NCI-H446 treated with DMSO at 0.1 percent for 48 hours (cell line): Measurements from ENCODE around the gene SFXN1.

ENCODE experiments used
- DNase-seq: peaks from one replicate; lab custom pipeline; 2025; lab: John Stamatoyannopoulos, UW

The SFXN1 gene

DNA sequence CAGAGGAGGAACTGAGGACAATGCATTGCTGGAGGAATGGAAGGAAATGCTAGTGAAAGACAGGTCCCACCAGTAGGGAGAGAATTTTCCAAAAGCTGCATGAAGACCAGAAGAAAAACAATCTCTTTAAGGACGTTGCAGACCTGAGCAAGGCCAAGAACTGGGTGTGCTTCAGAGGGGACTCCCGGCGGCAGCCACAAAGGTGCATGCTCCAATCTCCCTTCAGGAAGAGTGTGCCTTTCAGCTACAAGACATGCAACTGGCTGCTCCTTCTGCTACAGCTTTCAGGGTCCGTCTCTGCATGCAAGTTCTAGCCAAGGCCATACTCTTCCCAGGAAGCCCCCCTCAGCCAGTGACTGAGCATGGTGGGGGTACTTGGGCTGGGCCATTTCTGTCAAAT is 62.9 kb downstream of the SFXN1 start:
- DNase-seq = no peak

DNA sequence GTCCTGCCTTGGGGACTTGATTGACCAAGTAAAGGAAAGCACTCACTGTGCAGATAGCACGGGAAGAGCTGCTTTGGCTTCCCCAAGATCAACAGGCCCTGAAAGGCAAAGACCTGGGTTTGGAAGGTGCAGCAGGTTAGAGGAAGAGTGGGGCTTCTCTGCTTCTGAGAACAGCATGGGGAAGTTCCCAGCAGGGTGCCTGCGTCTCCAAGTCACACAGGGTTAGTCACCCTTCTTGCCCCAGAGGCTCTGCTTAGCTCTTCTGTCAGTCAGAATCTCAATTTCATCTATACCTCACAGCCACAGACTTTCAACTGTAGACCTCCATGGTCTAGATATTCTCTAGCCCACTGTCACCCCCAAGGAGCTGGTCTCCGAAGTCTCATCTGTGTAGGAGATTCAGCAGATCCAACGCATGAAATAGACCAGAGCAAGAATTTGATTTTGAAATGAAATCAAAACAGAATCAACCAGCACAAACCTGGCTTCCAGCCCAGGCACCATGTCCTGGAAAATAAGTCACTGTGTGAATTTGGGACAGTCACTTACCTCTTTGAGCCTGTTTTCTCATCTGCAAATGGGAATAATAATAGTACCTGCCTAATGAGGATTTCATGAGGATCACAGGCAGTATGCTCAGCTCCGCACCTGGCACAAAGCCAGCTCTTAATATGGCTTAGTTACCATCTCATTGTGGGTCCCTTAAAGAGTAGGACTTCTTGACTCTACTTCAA is 64.0 kb downstream of the SFXN1 start:
- DNase-seq = no peak

- no peak for DNase-seq
Measured at GRCh38 chr5:175542966-175543235, 64.5 kb downstream of the SFXN1 start.

- DNase-seq = no peak
Measured at GRCh38 chr5:175544108-175544511, 65.8 kb downstream of the SFXN1 start.

GRCh38 chr5:175544586-175544985 is 66.2 kb downstream of the SFXN1 start:
- no peak for DNase-seq

DNA sequence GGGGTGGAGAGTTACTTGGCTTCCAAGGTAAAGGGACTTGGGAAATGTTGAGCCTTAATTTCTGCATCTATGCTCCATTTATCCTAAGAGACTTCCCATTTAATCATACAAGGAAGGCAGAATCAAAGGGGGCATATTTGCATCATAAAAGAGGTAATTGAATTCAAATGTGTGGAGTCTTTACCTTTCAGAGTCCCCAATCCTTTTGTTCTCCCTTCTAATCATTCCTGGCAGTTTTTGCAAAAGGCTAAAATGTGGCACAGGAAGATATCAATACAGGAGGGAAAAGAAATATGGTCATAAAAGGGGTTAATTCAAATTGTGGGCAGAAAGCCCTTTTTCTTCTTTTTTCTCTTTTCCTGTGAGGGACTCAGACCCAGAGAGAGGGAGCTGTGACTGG is 69.5 kb downstream of the SFXN1 start:
- DNase-seq = no peak

GRCh38 chr5:175548626-175549311 is 70.4 kb downstream of the SFXN1 start:
- DNase-seq = no peak

DNA sequence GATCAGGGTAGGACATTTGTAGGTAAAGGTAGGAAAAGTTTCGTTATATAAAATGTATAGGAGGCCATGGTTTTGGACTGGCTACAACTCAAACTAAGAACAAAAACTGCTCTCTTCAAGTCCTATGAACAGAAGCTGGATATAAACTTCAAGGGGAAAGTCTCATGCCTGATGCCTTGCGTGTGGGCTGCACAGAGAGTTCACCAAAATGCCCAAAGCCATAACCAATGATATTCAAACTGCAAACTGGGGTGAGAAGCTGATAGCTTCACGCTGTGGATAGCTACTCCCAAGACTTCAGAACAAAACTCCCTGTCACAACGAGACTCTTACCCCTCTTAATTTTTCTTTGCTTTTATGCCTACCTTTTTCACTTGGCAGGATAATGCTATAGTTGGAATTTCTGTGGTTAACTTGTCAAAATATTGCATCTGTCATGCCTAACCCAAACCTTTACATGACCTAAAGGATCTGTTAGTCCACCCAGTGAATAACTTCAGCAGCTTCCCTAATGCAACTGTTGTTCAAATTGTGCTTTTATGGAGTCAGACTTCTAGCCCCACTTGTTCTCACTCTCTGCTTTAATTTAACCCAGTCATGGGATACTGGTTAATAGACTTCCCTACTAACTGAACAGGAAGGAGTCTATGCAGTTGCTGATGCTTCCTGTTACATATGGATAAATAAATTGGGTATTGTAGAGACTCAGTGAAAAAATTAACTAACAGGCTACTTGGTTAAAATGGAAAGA is 71.9 kb downstream of the SFXN1 start:
- DNase-seq = no peak

DNA sequence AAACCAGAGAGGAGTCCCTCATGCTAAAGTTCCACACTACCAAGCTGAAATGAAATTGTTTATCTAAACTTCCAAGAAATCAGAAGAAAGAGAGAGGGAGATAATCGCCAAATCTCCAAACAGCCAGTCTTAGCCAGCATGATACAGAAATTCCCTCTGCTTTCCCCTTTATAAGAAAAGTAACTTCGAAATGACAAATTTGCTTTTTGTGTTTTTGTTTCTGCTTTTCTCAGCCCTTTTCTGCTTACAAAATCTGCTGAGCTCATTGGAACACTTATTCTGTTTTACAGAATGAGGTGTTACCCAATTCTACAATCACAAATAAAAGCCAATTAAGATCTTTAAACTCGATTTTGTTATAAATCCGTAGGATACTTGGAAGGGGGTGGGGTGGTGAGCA is 72.9 kb downstream of the SFXN1 start:
- no peak for DNase-seq

- no peak for DNase-seq
Measured at GRCh38 chr5:175554296-175554695, 75.9 kb downstream of the SFXN1 start.

GRCh38 chr5:175555168-175555785 is 76.9 kb downstream of the SFXN1 start:
- no peak for DNase-seq

DNA sequence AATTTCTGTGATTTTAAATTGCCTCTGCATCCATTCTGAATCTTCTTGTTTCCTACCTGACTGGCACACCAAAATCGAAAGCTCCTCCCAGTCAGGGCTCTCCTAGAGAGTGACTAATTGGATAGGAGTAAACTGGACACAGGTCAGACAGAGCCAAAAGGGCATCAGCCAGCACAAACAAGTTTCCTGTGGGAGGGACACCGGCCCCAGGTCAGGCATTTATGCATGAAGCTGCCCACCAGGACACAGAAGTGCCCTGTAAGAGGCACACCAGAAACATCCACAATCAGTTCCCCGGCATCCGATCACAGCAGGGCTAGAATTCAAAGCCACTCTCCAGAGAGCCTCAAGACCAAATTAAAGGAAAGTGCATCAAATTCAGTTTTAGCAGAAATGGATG is 78.4 kb downstream of the SFXN1 start:
- DNase-seq = no peak

DNA sequence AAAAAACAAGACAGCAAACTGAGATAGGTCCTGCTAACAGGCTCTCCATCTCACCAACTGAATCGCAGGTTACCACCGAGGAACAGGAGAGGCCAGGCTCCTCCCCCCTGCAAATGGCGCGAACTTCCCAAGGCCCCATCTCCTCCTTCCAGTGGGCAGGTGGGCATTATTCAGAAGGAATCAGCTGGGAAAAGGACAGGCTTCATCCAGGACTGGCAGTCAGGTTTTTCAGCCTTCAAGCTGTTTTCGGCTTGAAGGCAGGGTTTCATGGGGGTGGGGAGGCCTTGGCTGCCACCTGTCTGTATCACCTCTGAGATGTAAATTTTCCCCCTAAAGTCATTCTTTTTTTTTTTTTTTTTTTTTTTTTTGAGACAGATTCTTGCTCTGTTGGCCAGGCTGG is 79.4 kb downstream of the SFXN1 start:
- DNase-seq = no peak

DNA sequence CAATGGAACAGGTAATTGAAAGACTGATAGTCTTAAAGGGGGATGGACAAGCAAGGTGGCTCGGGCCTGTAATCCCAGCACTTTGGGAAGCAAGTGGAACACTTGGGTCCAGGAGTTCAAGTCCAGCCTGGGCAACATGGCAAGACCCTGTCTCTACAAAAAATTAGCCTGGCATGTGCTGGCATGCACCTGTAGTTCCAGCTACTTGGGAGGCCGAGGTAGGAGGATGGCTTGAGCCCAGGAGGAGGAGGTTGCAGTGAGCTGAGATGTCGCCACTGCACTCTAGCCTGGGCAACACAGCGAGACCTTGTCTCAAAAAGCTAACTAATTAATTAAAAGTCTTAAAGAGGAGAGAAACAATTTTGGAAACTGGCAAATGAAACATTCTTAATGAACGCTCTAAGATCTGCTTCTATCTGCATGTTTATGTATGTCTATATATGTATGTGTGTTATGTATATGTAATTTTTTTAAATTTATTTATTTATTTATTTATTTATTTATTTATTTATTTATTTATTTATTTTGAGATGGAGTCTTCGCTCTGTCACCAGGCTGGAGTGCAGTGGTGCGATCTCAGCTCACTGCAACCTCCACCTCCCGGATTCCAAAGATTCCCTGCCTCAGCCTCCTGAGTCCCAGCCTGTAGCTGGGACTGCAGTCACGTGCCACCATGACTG is 80.6 kb downstream of the SFXN1 start:
- DNase-seq = no peak

GRCh38 chr5:175560011-175560410 is 81.7 kb downstream of the SFXN1 start:
- DNase-seq = no peak

DNA sequence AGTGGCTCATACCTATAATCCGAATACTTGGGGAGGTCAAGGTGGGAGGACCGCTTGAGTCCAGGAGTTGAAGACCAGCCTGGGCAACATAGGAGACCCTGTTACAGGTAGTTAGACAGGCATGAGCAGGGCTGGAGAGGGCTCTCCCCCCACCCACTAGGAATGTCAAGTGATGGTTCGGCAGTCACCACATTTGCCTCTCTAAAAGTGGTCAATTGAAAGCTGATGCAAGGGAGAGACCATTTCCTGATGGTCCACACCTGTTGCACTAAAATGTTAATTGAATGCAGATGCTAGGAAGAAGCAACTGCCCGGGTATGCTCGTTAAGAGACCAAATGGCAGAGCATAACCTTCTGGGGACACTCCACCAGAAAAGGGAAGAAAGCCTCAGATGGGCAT is 82.7 kb downstream of the SFXN1 start:
- DNase-seq = no peak

- DNase-seq = no peak
Measured at GRCh38 chr5:175564716-175565115, 86.4 kb downstream of the SFXN1 start.

GRCh38 chr5:175566697-175567096 is 88.3 kb downstream of the SFXN1 start:
- DNase-seq = no peak

GRCh38 chr5:175567954-175568353 is 89.6 kb downstream of the SFXN1 start:
- DNase-seq = no peak

DNA sequence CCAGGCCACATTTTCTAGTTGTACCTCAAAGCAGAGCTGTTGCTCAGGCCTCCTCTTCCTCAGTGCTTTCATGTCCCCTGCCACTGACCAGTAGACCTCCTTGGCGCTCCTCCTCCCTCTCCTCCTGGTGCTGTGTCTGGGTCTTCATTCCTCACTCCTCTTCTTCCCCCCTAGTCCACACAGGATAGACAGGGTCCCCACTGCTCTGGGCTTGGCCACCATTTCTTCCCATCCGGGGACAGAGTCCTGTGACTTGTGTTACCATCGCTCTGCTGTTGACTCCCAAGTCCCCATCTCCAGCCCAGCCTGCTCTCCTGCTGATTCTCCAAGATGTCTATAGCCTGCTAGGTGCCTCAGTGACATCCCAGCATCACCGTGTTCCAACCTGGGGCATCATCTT is 91.3 kb downstream of the SFXN1 start:
- DNase-seq = no peak

DNA sequence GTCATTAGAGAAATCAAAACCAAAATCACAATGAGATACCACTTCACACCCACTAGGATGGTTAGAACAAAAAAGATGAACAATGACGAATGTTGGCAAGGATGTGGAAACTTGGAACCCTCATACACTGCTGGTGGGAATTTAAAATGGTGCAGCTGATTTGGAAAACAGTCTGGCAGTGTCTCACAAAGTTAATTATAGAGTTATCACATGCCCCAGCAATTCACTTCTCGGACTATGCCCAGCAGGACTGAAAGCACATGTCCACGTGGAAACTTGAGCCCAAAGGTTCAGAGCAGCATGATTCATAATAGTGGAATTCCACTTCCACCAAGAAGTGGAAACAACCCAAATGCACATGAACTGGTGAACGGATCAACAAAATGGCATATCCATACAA is 94.5 kb downstream of the SFXN1 start:
- DNase-seq = peak; percentile 27

DNA sequence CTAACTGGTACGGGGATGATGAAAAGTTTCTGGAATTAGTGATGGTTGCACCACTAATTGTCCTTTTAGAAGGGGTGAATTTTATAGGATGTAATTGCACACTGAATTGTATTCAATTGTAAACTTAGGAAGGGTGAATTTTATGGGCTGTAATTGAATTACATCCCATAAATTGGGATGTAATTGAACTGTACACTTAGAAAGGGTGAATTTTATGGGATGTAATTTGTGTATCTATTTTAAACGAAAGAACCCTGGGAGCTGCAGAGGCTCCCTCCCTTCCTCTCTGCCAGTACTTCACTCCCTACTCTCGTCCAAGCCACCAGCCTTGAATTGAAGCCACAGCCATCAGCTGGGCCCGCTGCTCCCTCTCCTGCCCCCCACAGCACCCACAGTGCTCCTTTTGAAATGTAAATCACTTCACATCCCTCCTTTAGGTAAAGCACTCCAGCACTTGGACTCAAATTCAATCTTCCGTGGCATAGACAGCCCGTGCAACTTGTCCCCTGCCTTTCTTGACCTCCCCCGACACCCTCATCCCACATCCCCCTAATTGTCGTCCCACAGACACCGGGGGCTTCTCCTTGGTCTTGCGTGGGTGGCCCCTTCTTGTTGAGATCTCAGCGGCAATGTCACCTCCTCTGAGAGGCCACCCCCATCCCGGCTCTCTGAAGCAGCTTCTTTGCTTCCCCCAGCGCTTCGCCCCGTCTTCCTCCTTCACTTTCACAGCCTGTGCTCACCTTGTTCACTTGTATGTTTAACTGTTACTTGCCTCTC is 95.3 kb downstream of the SFXN1 start:
- DNase-seq = no peak
